ENCODE results near the gene CCDC148.

Gene CCDC148

GRCh38 chr2:158407031-158407430 is 49.5 kb downstream of the CCDC148 start:
- Histone ChIP-seq H3K4me3 (ENCODE audit: insufficient read depth, low read length, poor library complexity, severe bottlenecking) (no peak overlapping the region), H3K79me2 (ENCODE audit: insufficient read depth, low read length) (no peaks in the 10 kb centered on the region), H3K9me2 (replicated peaks; ENCODE audit: insufficient read depth, low read length) (no peaks in the 10 kb centered on the region), H3K27ac (ENCODE audit: low read depth, low read length) (no peak overlapping the region), H3K4me2 (ENCODE audit: low read depth, low read length, poor library complexity, severe bottlenecking) (no peak overlapping the region), H3K9me3 (ENCODE audit: insufficient read depth, low read length) (no peaks in the 10 kb centered on the region), H3K27me3 (ENCODE audit: low read length) (no peaks in the 10 kb centered on the region), H2AFZ (ENCODE audit: low read depth, low read length, severe bottlenecking) (no peak overlapping the region), H3K36me3 (ENCODE audit: low read length) (no peaks in the 10 kb centered on the region), H3K9ac (ENCODE audit: low read length) (no peak overlapping the region), H4K20me1 (ENCODE audit: low read depth, low read length) (no peaks in the 10 kb centered on the region), H3F3A (ENCODE audit: insufficient read depth) (no peaks in the 10 kb centered on the region)
- TF ChIP-seq EZH2phosphoT487 (conservative IDR thresholded peaks at IDR 0.05; ENCODE audit: low read length) (no peak), CTCF (IDR thresholded peaks at IDR 0.05; ENCODE audit: insufficient read depth, low read length, poor library complexity, severe bottlenecking) (no peak)

- H3K9me3 ChIP-seq (ENCODE audit: insufficient read depth, low read length), result no peaks in the 10 kb centered on the region
- H3K4me3 ChIP-seq (ENCODE audit: insufficient read depth, low read length, poor library complexity, severe bottlenecking), result no peak overlapping the region
- no peak overlapping the region for H2AFZ ChIP-seq (ENCODE audit: low read depth, low read length, severe bottlenecking)
- H3K27ac ChIP-seq (ENCODE audit: low read depth, low read length), result no peak overlapping the region
- no peaks in the 10 kb centered on the region for H3K36me3 ChIP-seq (ENCODE audit: low read length)
- H3K79me2 ChIP-seq (ENCODE audit: insufficient read depth, low read length), result no peaks in the 10 kb centered on the region
- no peaks in the 10 kb centered on the region for H3F3A ChIP-seq (ENCODE audit: insufficient read depth)
- H4K20me1 ChIP-seq (ENCODE audit: low read depth, low read length), result no peaks in the 10 kb centered on the region
- no peak overlapping the region for H3K9ac ChIP-seq (ENCODE audit: low read length)
- no peak for TF ChIP-seq CTCF (IDR thresholded peaks at IDR 0.05; ENCODE audit: insufficient read depth, low read length, poor library complexity, severe bottlenecking)
- TF ChIP-seq EZH2phosphoT487 (conservative IDR thresholded peaks at IDR 0.05; ENCODE audit: low read length), result no peak
- H3K27me3 ChIP-seq (ENCODE audit: low read length), result no peaks in the 10 kb centered on the region
- H3K4me2 ChIP-seq (ENCODE audit: low read depth, low read length, poor library complexity, severe bottlenecking), result no peak overlapping the region
- no peaks in the 10 kb centered on the region for H3K9me2 ChIP-seq (replicated peaks; ENCODE audit: insufficient read depth, low read length)
Measured at GRCh38 chr2:158405341-158405740, 51.2 kb downstream of the CCDC148 start.

GRCh38 chr2:158403237-158403636 is 53.3 kb downstream of the CCDC148 start:
- H4K20me1 ChIP-seq (ENCODE audit: low read depth, low read length), result no peaks in the 10 kb centered on the region
- TF ChIP-seq CTCF (IDR thresholded peaks at IDR 0.05; ENCODE audit: insufficient read depth, low read length, poor library complexity, severe bottlenecking), result no peak
- TF ChIP-seq EZH2phosphoT487 (conservative IDR thresholded peaks at IDR 0.05; ENCODE audit: low read length), result no peak
- H3K27ac ChIP-seq (ENCODE audit: low read depth, low read length), result no peak overlapping the region

More at GRCh38 chr2:158403237-158403636, 53.3 kb downstream of the CCDC148 start:
- Histone ChIP-seq H3K4me2 (ENCODE audit: low read depth, low read length, poor library complexity, severe bottlenecking) (no peak overlapping the region), H2AFZ (ENCODE audit: low read depth, low read length, severe bottlenecking) (no peak overlapping the region), H3K79me2 (ENCODE audit: insufficient read depth, low read length) (no peaks in the 10 kb centered on the region), H3K36me3 (ENCODE audit: low read length) (no peaks in the 10 kb centered on the region), H3K9me2 (replicated peaks; ENCODE audit: insufficient read depth, low read length) (no peaks in the 10 kb centered on the region), H3K9ac (ENCODE audit: low read length) (no peak overlapping the region), H3K27me3 (ENCODE audit: low read length) (no peaks in the 10 kb centered on the region), H3K4me3 (ENCODE audit: insufficient read depth, low read length, poor library complexity, severe bottlenecking) (no peak overlapping the region), H3K9me3 (ENCODE audit: insufficient read depth, low read length) (no peaks in the 10 kb centered on the region), H3F3A (ENCODE audit: insufficient read depth) (no peaks in the 10 kb centered on the region)
